GM12801 (cell line): ENCODE data around the gene MAD2L1.

Experiments used
- CTCF ChIP-seq: IDR thresholded peaks from one replicate; pipeline ENCODE4 v1.5.1; 2011; ENCODE audit warnings: control low read depth; ENCODE audit not compliant: insufficient read length; ENCODE audit errors: extremely low read depth

The MAD2L1 gene

GRCh38 chr4:120034913-120035312 lies 31.7 kb downstream of the MAD2L1 start:
- TF ChIP-seq CTCF = no peak

- no peak for TF ChIP-seq CTCF
These were observed 39.8 kb downstream of the MAD2L1 start for GRCh38 chr4:120026853-120027252.

GRCh38 chr4:120025516-120025915 lies 41.1 kb downstream of the MAD2L1 start:
- no peak for TF ChIP-seq CTCF

- TF ChIP-seq CTCF = no peak
These were observed 47.9 kb downstream of the MAD2L1 start for GRCh38 chr4:120018786-120019185.

- no peak for TF ChIP-seq CTCF
These were observed 48.5 kb downstream of the MAD2L1 start for GRCh38 chr4:120017939-120018692.

GRCh38 chr4:120011725-120012124 lies 54.9 kb downstream of the MAD2L1 start:
- no peak for TF ChIP-seq CTCF

- TF ChIP-seq CTCF = no peak
These were observed 56.0 kb downstream of the MAD2L1 start for GRCh38 chr4:120010646-120011045.

- TF ChIP-seq CTCF = no peak
These were observed 56.9 kb downstream of the MAD2L1 start for GRCh38 chr4:120009731-120010130.
